HG03575 (cell line): ENCODE measurements around the gene RUNDC1.
"Not testable (repeated sequence)": the region's sequence is repeated elsewhere in the genome, so short reads cannot be mapped to it uniquely, and the experiment has no call there.

ENCODE experiments used
- ATAC-seq: cut with Tn5 transposase; IDR thresholded peaks from one replicate; pipeline ENCODE4 v1.9.1; 2021; ENCODE audit not compliant: unreplicated experiment, insufficient number of reproducible peaks, low FRiP score; ENCODE audit errors: extremely low read depth

RUNDC1 gene

GRCh38 chr17:42980274-42980765 is at the start of gene RUNDC1:
TSS of gene RUNDC1 (plus strand) at chr17:42980565. CDS start at chr17:42980577, 12 bp downstream.
- no peak for ATAC-seq

GRCh38 chr17:42937712-42938596 is 42.4 kb upstream of the RUNDC1 start:
- no peak for ATAC-seq

GRCh38 chr17:42944211-42944610 is 36.2 kb upstream of the RUNDC1 start:
- ATAC-seq: no peak

- no peak for ATAC-seq
Observed at GRCh38 chr17:42946812-42947211, 33.6 kb upstream of the RUNDC1 start.

GRCh38 chr17:42950044-42950783 is 30.2 kb upstream of the RUNDC1 start:
- no peak for ATAC-seq

- ATAC-seq: no peak
Observed at GRCh38 chr17:42953669-42954068, 26.7 kb upstream of the RUNDC1 start.

- ATAC-seq: no peak
Observed at GRCh38 chr17:42964161-42964932, 16.0 kb upstream of the RUNDC1 start, which contains the start of gene AARSD1. TSS of gene AARSD1 (minus strand) at chr17:42964454. CDS start at chr17:42964440, 14 bp downstream.

GRCh38 chr17:42967925-42968324 is 12.4 kb upstream of the RUNDC1 start:
- ATAC-seq: no peak

- no peak for ATAC-seq
Observed at GRCh38 chr17:42969001-42969581, 11.3 kb upstream of the RUNDC1 start.

- ATAC-seq: no peak
Observed at GRCh38 chr17:42971589-42971988, 8.8 kb upstream of the RUNDC1 start.

GRCh38 chr17:42973323-42973722 is 7.0 kb upstream of the RUNDC1 start:
- not testable (repeated sequence) for ATAC-seq

- no peak for ATAC-seq
Observed at GRCh38 chr17:42975265-42975664, 5.1 kb upstream of the RUNDC1 start.

GRCh38 chr17:42975701-42976100 is 4.7 kb upstream of the RUNDC1 start:
- not testable (repeated sequence) for ATAC-seq

GRCh38 chr17:42979511-42980273 is 673 bp upstream of the RUNDC1 start, which contains the start of gene PTGES3L:
TSS of gene PTGES3L (minus strand) at chr17:42980080. CDS start at chr17:42980053, 27 bp downstream.
- no peak for ATAC-seq

GRCh38 chr17:42980766-42981397 is 517 bp downstream of the RUNDC1 start:
- no peak for ATAC-seq

- ATAC-seq: no peak
Observed at GRCh38 chr17:42982266-42982665, 1.9 kb downstream of the RUNDC1 start.

- ATAC-seq: no peak
Observed at GRCh38 chr17:42985225-42985624, 4.9 kb downstream of the RUNDC1 start.

GRCh38 chr17:42989141-42989540 is 8.8 kb downstream of the RUNDC1 start:
- no peak for ATAC-seq
